DMS114 treated with DMSO at 0.1 percent for 48 hours (cell line): ENCODE results near the gene BCL6B.
"Not testable (repeated sequence)": the region's sequence is repeated elsewhere in the genome, so short reads cannot be mapped to it uniquely, and the experiment has no call there.

Source experiments
- DNase-seq: peaks from one replicate; lab custom pipeline; 2025; ENCODE audit not compliant: unreplicated experiment; lab: John Stamatoyannopoulos, UW

BCL6B gene

DNA sequence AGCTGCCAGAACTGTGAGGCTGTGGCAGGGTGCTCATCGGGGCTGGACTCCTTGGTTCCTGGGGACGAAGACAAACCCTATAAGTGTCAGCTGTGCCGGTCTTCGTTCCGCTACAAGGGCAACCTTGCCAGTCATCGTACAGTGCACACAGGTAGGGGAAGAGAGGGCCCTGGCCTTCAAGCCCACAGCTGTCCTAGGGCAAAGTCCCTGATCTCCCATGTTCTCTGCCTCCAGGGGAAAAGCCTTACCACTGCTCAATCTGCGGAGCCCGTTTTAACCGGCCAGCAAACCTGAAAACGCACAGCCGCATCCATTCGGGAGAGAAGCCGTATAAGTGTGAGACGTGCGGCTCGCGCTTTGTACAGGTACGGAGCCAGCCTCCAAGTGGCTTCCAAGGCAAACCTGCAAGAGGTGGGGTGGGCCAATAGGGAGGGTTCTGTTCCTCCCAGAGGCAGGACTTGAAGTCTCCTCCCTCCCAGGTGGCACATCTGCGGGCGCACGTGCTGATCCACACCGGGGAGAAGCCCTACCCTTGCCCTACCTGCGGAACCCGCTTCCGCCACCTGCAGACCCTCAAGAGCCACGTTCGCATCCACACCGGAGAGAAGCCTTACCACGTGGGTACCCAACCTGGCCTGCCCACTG is 3.7 kb downstream of the BCL6B start:
- DNase-seq, result no peak

DNA sequence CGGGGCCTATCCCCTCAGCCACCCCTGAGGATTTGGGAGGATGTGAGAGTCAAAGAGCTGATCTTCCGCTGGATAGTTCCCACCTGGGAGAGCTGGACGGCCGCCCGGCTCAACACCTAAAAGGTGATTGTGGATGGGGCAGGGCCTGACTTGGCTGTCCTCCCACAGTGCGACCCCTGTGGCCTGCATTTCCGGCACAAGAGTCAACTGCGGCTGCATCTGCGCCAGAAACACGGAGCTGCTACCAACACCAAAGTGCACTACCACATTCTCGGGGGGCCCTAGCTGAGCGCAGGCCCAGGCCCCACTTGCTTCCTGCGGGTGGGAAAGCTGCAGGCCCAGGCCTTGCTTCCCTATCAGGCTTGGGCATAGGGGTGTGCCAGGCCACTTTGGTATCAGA is 4.5 kb downstream of the BCL6B start:
- DNase-seq, result no peak

DNA sequence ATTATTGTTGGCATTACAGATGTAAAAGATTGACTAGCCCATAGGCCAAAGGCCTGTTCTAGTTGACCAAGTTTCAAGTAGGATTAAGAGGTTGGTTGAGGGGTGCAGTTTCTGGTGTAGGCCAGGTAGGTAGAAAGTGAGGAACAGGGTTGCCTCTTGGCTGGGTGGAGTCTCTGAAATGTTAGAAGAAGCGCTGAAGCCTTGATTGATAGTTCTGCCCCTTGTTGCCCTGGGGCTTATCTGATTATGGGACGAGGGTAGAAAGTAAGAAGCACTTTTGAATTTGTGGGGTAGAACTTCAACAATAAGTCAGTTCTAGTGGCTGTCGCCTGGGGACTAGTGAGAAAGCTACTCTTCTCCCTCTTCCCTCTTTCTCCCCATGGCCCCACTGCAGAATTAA is 6.2 kb downstream of the BCL6B start:
- DNase-seq, result no peak

DNA sequence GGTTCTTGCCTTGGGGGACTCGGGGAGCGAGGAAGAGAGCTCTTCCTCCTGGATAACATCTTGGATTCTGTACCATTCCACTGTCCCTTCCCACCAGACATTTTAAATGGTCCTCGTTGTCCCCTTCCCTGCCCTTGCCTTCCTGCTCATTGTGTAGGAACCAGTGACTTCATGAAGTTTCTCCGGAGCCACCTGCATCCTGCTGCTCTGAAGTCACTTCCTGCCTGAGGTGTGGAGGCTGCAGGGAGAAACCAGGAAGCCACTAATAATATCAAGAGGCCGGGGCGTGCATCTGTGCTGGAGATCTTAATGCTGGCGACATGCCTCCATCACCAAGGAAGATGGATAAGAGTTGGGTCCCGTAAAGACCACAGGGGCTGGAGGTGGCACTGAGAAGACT is 6.8 kb downstream of the BCL6B start:
- DNase-seq, result no peak

DNA sequence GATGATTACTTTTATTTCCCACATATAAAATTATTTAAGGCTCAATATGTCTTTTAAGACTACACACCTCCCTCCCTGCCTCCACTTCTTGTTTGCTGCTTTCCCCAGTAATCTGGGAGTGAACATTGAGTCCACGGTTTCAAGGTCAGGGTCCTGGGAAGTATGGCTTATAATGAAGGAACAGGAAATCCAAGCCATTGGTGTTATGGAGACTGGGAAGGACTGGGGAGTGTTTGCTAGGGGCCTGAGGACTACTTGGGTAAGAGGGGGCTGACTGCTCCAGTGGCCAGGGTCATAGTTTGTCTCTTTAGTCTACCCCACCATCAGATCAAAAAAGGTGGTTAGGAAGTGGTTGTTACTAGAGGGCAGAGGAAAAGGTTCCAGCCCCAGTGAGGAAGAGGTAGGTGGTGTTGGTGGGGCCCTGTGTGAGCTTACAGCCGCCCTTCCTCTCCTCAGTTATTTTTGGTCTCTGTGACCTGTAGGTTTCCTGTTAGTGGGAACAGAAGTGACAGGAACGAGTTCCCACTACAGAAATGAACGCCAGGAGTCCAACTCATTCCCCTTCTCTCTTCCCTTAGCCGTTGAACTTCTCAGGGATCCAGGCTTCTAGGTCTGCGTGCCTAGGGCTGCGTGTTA is 12.2 kb downstream of the BCL6B start:
- DNase-seq, result no peak

DNA sequence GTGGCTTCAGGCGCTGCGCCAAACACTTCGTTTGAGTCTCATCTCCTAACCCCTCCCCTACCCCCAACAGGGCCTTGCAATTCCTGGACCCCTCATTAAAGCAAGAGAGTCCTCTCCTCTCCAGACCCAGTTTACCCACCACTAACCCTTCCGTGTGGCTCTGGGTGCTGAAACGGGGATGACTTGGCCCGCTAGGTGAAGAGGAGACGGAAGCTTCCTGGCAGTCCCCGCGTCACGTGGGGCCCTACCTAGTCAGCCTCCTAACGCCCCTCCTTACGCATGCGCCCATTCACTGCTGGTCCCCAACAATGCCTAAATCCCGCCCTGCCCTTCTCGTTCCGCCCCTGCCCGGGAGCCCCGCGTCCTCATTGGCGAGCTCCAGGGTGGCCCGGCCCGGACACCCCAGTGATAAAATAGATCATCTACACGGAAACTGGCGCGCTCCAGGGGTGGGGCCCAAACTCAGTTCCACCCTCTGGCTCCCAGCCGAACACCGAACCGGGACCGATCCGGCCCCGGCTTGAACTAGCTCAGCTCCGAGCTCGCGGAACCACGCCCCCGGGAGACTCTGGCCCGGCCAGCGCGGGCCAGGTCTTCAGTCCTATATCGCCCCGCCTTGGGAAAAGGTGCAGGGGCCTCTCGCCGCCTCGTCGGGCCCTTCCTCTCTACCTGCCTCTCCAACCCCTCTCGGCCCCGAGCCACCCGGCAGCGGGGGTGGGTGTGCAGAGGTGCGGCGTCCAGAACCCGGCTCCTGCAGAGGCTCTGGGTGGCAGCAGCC is 12.9 kb downstream of the BCL6B start, which contains the start of gene SLC16A13:
SLC16A13 (plus strand) TSS at position 425 of the 778 bp plus-strand sequence. CDS start 368 bp downstream, outside the sequence.
- DNase-seq, result peak; percentile 93

DNA sequence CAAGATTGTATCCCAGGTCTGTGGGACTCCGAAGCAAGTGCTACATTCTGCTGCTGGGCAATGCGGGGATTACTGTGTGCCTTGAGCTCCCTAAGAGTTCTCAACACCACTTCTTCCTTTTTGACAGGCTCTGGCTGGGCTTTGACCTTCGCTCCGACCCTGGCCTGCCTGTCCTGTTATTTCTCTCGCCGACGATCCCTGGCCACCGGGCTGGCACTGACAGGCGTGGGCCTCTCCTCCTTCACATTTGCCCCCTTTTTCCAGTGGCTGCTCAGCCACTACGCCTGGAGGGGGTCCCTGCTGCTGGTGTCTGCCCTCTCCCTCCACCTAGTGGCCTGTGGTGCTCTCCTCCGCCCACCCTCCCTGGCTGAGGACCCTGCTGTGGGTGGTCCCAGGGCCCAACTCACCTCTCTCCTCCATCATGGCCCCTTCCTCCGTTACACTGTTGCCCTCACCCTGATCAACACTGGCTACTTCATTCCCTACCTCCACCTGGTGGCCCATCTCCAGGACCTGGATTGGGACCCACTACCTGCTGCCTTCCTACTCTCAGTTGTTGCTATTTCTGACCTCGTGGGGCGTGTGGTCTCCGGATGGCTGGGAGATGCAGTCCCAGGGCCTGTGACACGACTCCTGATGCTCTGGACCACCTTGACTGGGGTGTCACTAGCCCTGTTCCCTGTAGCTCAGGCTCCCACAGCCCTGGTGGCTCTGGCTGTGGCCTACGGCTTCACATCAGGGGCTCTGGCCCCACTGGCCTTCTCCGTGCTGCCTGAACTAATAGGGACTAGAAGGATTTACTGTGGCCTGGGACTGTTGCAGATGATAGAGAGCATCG is 15.4 kb downstream of the BCL6B start:
- DNase-seq, result no peak

DNA sequence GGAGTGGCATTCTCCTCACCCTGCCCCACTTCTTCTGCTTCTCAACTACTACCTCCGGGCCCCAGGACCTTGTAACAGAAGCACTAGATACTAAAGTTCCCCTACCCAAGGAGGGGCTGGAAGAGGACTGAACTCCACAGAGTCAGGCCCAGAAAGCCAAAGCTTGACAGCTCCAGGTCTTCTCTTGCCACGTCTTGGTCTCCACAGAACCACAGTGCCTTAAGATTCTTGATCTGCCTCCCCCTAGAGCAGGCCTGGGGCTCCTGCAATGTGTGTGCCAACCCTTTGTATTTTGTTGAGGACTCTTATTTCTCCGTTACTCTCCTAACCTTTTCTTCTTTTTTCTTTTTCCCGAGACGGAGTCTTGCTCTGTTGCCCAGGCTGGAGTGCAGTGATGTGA is 17.0 kb downstream of the BCL6B start:
- no peak for DNase-seq

DNA sequence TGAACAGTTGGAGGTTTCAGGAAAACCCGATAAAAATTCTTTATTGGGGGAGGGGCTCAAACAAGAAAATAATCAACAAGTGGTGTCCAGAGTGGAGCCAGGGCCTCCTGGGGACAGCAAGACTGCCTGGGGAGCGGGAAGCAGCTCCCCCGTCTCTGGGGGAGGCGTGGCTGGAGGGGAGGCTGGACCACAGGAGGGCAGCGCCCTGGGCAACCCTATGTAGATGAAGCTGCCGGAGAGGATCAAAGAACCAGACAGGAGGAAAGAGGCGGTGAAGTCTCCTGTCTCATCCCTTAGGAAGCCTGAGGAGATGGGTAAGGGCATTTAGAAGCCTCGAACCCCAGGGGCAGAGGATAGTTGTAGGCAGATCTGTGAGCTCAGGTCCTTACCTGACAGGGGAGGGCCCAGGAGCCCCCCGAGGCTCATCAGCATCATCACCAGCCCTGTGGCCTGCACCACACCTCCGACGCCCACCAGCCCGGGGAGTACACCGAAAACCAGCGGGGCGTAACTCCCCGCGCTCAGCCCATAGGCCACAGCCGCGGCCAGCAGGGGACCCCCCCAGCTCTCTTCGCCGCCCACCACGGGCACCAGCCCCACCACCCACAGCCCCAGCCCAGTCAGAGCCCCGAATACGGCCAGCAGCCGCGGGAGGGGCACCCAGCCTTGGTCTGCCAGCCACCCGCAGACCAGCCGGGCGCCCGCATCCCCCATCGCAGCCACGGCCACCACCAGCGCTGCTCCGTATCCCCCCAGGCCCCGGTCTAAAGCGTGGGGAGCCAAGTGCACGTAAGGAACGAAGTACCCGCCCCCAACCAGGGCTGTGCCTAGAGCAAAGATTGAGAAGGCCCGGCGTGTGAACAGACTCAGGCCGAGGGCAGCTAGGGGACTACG is 19.0 kb downstream of the BCL6B start:
- no peak for DNase-seq

DNA sequence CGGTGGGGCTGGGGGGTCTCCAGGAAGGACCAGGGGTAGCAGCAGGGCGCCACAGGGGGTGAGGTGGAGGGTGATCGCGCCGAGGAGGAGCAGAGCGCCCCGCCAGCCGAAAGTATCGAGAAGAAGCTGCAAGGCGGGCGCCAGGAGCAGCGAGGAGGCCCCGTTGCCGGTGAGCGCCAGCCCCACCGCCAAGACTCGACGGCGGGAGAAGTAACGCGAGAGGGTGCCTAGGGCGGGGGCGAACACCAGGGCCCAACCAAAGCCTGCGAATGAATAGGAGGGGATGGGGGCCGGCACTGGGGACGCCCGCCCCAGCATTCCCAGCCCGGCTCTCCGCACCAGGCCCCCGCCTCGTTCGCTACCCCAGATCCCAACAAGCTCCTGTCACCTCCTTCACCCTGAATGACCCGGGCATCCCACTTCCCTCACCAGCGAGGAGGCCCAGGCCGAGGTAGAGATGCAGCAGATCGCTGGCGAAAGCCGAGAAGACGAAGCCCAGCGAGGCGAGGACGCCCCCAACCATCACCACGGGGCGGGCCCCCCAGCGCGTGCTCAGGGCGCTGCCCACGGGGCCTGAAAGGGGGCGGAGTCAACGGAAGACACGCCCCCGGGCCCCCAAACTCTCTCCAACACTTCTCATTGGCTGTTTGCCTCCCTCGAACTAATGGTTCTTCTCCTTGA is 19.8 kb downstream of the BCL6B start:
- no peak for DNase-seq

DNA sequence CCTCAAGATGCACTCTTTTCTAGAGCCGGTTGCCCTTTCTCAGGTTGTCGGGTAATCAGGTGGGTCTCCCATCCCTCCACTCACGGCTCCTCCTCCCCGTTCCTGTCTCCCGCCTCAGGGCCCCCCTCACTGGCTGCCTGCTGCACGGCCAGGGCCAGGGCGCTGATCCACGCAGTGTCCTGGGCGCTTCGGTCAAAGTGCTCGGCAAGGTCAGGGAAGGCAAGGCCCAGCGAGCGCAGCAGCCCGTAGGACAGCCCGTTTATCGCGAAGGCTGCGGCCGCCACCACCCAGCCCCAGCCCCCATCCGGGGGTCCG is 20.3 kb downstream of the BCL6B start:
- no peak for DNase-seq

DNA sequence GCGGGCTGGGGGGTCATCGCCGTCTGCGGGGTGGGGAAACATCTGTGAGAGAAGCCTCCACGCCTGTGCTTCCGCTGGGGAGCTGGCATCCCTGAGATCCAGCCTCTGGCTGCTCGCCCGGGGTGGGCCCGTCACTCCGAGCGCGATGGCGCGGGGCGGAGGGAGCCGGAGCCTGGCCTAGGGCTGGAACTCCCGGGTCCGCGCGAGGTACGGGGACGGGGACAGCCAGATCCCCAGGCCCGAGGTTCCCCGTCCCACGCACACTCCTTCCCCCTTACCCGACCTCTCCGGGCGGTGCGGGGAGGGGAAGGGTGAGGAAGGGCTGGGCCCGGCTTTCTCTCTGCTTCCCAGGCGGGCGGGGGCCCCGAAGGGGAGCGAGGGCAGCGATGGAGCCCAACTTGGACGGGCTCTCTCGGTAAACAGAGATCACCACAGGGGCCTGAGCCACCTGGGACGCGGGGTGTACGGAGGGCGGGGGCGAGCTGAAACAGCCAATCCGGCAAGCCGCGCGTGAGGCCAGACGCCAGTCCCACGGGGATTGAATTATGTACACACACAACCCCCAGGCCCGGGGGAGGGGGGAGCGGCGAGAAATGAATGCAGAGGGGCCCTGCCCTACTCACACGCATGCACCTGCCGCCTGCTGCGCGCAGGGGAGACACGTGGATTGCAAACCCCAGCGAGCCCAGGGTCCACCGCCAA is 20.8 kb downstream of the BCL6B start, which contains the start of gene SLC16A11:
SLC16A11 (minus strand) TSS at position 596 of the 702 bp plus-strand sequence; CDS start at position 17, 579 bp downstream.
- DNase-seq, result no peak

DNA sequence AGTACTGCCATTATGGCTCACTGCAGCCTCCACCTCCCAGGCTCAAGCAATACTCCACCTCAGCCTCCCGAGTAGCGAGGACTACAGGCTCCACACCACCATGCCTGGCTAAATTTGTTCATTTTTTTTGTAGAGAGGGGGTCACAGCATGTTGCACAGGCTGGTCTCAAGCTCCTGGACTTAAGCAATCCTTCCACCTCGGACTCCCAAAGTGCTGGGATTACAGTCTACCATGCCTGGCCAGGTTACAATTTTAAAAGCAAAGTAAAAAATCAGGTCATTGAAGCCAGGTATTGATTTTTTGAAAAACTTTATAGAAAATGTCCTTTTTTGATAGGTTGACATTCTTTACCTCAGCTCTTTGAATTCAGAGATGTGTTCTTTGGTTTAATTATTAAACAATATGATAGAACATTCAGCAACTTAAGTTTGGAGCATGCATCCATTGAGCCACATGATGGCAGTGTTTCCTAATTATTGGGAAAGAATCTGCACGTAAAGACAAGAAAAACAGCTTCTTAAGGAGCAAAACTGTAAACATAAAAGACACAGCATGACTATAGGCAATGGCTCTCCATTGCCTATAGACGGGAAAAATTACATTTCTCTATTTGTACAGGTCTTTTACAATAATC is 22.8 kb downstream of the BCL6B start:
- peak; percentile 54 for DNase-seq

DNA sequence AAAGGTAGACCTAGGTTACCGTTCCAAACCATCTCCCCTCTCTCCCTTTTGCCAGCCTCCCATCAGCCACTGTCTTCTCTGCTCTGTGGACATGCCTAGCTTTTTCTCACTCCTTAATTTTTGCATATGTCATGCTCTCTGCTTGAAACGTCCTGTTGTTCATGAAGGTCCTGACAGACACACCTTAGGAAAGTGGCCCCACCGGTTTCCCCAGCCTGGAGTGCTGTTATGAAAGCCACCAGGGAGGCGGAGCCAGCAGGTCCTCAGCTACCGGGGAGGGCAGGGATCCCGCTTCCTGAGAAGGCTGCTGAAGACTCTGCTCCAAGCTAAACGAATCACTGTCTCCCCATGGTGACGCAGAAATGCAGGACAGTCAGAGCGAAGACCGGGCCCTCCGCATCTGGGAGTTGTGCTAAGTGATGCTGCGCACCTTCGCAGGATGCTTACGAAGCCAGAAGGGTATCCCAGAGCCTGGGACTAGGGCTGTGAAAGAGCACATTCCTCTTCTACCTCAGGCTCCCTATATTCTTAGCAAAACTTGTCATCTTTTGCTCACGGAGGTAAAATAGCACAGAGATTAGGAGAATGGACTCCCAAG is 23.4 kb downstream of the BCL6B start:
- DNase-seq, result no peak

DNA sequence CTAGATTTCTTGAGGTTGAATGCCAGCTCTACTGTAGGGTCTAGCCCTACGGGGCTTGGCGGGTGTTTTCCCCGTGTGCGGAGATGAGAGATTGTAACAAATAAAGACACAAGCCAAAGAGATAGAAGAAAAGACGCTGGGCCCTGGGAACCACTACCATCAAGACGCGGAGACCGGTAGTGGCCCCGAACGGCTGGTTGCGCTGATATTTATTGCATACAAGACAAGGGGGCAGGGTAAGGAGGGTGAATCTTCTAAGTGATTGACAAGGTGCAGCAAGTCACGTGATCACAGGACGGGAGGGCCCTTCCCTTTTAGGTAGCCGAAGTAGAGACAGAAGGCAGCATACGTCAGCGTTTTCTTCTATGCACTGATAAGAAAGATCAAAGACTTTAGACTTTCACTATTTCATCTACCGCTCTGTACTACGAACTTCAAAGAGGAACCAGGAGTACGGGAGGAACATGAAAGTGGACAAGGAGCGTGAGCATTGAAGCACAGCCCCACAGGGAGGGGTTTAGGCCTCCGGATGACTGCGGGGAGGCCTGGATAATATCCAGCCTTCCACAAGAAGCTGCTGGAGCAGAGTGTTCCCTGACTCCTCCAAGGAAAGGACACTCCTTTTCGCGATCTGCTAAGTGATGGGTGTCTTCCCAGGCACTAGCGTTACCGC is 24.0 kb downstream of the BCL6B start:
- DNase-seq, result not testable (repeated sequence)

DNA sequence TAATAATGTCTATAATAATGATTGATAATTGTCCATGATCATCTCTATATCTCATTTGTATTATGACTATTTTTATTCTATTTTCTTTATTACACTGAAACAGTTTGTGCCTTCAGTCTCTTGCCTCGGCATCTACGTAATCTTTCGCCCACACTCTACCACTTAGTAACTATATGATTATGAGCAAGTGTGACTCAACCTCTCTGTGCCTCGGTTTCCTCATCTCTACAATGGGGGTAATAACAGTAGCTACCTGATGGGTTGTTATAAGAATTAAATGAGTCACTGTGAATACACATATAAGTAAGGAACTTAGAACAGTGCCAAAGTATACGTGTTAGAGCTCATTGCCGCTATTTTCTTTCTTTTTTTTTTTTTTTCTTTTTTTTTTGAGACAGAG is 24.7 kb downstream of the BCL6B start:
- DNase-seq, result no peak

DNA sequence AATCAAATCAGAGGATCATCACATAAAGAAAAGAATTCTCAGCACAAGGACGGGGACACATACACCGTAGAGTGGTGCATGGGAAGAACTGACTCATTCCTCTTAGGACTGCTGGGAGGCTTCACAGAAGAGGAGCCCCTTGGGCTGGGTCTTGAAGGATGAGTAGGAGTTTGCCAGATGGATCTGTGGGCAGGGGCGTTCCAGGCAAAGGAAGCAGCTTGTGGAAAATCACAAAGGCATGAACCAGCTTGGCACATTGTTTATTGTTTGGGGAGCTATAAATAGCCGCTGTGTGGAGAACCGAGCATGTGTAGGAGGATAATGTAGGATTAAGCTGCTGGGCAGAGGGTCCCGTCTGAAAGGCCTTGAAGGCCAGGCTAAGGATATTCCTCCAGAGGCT is 26.1 kb downstream of the BCL6B start:
- no peak for DNase-seq

DNA sequence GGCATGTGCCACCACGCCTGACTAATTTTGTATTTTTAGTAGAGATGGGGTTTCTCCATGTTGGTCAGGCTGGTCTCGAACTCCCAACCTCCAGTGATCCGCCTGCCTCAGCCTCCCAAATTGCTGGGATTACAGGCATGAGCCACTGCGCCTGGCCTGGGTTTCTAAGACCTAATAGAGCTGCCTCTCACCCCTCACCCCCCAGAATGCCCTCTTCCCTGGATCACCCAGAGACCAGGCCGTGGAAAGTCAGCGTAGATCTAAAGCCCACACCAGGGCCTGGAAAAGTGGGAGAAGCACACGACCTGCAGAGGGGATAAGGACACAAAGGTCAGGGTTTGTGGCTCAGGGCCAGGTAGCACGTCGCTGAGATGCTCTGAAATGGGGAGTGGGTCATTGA is 27.7 kb downstream of the BCL6B start:
- not testable (repeated sequence) for DNase-seq
